B cell (primary cell): ENCODE measurements around the gene VN1R5. TPM values are rescaled to one million over a fixed set of nuclear protein-coding genes. Genes with fewer than 3 reads are reported as not detected.
A peak's percentile ranks its signal among the peaks of the same experiment; 100 is the strongest.

Experiments
- ATAC-seq: fragments of 200-7000 bp; cut with Tn5 transposase; one replicate; pipeline ENCODE4 v1.10.0; 2021; ENCODE audit warnings: low read depth, mild to moderate bottlenecking, moderate number of reproducible peaks, moderate library complexity
- CTCF ChIA-PET: fragments of 350-600 bp; sonication (Branson Sonifier 250); formaldehyde crosslinking; loops from one replicate; lab custom pipeline; 2021; ENCODE audit warnings: antibody characterized with exemption, inconsistent platforms; lab: Charles Lee
- POLR2A ChIA-PET: fragments of 350-600 bp; sonication (Branson Sonifier 250); formaldehyde crosslinking; loops from one replicate; lab custom pipeline; 2021; ENCODE audit warnings: antibody characterized with exemption; lab: Charles Lee
- DNase-seq: peaks from one replicate; pipeline ENCODE4 v3.0.0; 2013
- H2AFZ ChIP-seq: 2 replicates; pipeline ENCODE4 v1.6.1; 2012; ENCODE audit warnings: mild to moderate bottlenecking, low read depth, low read length; ENCODE audit not compliant: insufficient read depth, poor library complexity, severe bottlenecking
- H3K27ac ChIP-seq, 2 donors: 1 replicate in 1 of 2; 2 replicates in 1 of 2; pipeline ENCODE4 v1.5.1; 2012 to 2013; ENCODE audit warnings: low read length in 2 of 2, mild to moderate bottlenecking in 2 of 2, moderate library complexity in 1 of 2
- H3K27me3 ChIP-seq, 4 experiments: fragments of 200-600 bp in 1 of 4; sonication (generic) in 1 of 4; replicated peaks in 1 of 4; 1 replicate in 2 of 4; 2 replicates in 2 of 4; pipeline versions ENCODE4 v1.6.1 to v1.7.0; 2013 to 2016; ENCODE audit warnings: low read length in 3 of 4, mild to moderate bottlenecking in 2 of 4, mixed read lengths in 1 of 4, moderate library complexity in 1 of 4; ENCODE audit not compliant: insufficient read depth in 4 of 4, control insufficient read depth in 3 of 4; ENCODE audit errors: control extremely low read depth in 1 of 4
- H3K36me3 ChIP-seq, 2 experiments: replicated peaks in 1 of 2; 1 replicate in 1 of 2; 2 replicates in 1 of 2; pipeline versions ENCODE4 v1.6.1 to v1.7.1; 2013; ENCODE audit warnings: low read length in 1 of 2; ENCODE audit not compliant: insufficient read depth in 2 of 2, control insufficient read depth in 1 of 2; ENCODE audit errors: control extremely low read depth in 1 of 2, extremely low read depth in 1 of 2
- H3K4me1 ChIP-seq, 2 donors: fragments of 200-600 bp in 1 of 2; sonication (generic) in 1 of 2; 1 replicate in 1 of 2; 2 replicates in 1 of 2; pipeline versions ENCODE4 v1.5.1 to v1.6.1; 2013 to 2017; ENCODE audit warnings: low read length in 2 of 2; ENCODE audit not compliant: control insufficient read depth in 2 of 2, insufficient read depth in 2 of 2
- H3K4me2 ChIP-seq: replicated peaks from 2 replicates; pipeline ENCODE3; 2012; ENCODE audit warnings: mild to moderate bottlenecking, low read depth, low read length; ENCODE audit not compliant: poor library complexity, severe bottlenecking
- H3K4me3 ChIP-seq, 5 experiments: fragments of 200-600 bp in 1 of 5; sonication (generic) in 1 of 5; 1 replicate in 3 of 5; 2 replicates in 2 of 5; pipeline versions ENCODE4 v1.5.1 to v1.7.0; 2011 to 2016; ENCODE audit warnings: low read length in 4 of 5, mild to moderate bottlenecking in 4 of 5, low read depth in 2 of 5, control low read depth in 1 of 5, moderate library complexity in 1 of 5; ENCODE audit not compliant: insufficient read depth in 1 of 5; ENCODE audit errors: control extremely low read depth in 1 of 5, extremely low read depth in 1 of 5
- H3K79me2 ChIP-seq: fragments of 200-600 bp; sonication (generic); one replicate; pipeline ENCODE4 v1.6.0; 2016; ENCODE audit warnings: low read length; ENCODE audit not compliant: control insufficient read depth, insufficient read depth
- H3K9ac ChIP-seq: fragments of 200-600 bp; sonication (generic); 2 replicates; pipeline ENCODE4 v1.6.1; 2017; ENCODE audit warnings: mild to moderate bottlenecking, low read length, moderate library complexity
- H3K9me3 ChIP-seq, 3 donors: one replicate each; pipeline versions ENCODE4 v1.6.1 to v1.7.1; 2013; ENCODE audit warnings: low read length in 2 of 3; ENCODE audit not compliant: control insufficient read depth in 2 of 3, insufficient read depth in 1 of 3; ENCODE audit errors: control extremely low read depth in 1 of 3
- H4K20me1 ChIP-seq: 2 replicates; pipeline ENCODE4 v1.6.0; 2012; ENCODE audit warnings: mild to moderate bottlenecking, low read length; ENCODE audit not compliant: insufficient read depth, control insufficient read depth, poor library complexity, severe bottlenecking
- H3K27ac Mint-ChIP-seq: one replicate; pipeline ENCODE4 v1.8.0; 2021; ENCODE audit warnings: mixed read lengths
- H3K27me3 Mint-ChIP-seq: one replicate; pipeline ENCODE4 v1.8.0; 2021; ENCODE audit warnings: mixed read lengths
- H3K4me1 Mint-ChIP-seq: one replicate; pipeline ENCODE4 v1.8.0; 2021; ENCODE audit warnings: mixed read lengths
- H3K4me3 Mint-ChIP-seq: one replicate; pipeline ENCODE4 v1.8.0; 2021; ENCODE audit warnings: mixed read lengths
- H3K9me3 Mint-ChIP-seq: one replicate; pipeline ENCODE4 v1.8.0; 2022; ENCODE audit warnings: mixed read lengths; ENCODE audit not compliant: insufficient read depth
- EZH2 ChIP-seq: IDR thresholded peaks from 2 replicates; pipeline ENCODE4 v1.6.1; 2012; ENCODE audit warnings: borderline replicate concordance, low read depth, mild to moderate bottlenecking, moderate library complexity, low read length; ENCODE audit not compliant: insufficient read depth, poor library complexity, severe bottlenecking
- WGBS: methylation state at CpG from one replicate; pipeline ENCODE4 v1.1.5; 2013; ENCODE audit warnings: missing lambda C conversion rate; ENCODE audit not compliant: insufficient coverage; 5-methylcytosine and 5-hydroxymethylcytosine counted together
- intact Hi-C: fragments of 100-400 bp; cut with micrococcal nuclease; formaldehyde crosslinking; loops from one replicate; pipeline ENCODE4 v1.10.0; 2022
- polyA plus RNA-seq: library from polyadenylated mRNA; depleted of rRNA; stranded (reverse); fragments of >200 nt; gene quantifications from 2 replicates; pipeline ENCODE4 v1.2.3, GENCODE V29; 2012
- total RNA-seq, 2 donors: library from RNA; stranded (reverse); fragments of 120-200 nt in 1 of 2; gene quantifications; 1 replicate in 1 of 2; 2 replicates in 1 of 2; pipeline versions ENCODE4 v1.2.3 to v1.2.4, GENCODE V29; 2013 to 2022
- TF ChIP-seq, protein P1 (sequence below): fragments of 200-600 bp; IDR thresholded peaks from one replicate; pipeline ENCODE4 v1.8.0; 2022; ENCODE audit warnings: antibody characterized with exemption, mild to moderate bottlenecking

The VN1R5 gene
- total and polyA plus RNA-seq, 2 donors (not counting 1 experiment from before 2014, with no cell fraction given) = not detected

DNA sequence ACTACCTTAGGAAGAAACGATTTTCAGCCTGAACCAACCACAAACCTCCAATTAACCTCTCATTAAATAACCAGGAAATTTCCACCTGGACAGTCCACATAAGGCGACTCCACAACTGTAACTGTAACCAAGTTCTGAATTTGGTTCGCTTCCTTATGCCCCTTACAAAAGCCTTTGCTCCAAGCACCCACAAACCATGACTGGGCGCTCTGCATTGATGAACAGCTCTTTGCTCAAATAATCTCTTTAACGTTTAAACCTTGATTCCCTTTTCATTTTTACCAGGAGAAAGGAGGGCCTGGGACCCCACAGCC lies 45.9 kb upstream of the VN1R5 start:
- TF ChIP-seq, protein P1, sequence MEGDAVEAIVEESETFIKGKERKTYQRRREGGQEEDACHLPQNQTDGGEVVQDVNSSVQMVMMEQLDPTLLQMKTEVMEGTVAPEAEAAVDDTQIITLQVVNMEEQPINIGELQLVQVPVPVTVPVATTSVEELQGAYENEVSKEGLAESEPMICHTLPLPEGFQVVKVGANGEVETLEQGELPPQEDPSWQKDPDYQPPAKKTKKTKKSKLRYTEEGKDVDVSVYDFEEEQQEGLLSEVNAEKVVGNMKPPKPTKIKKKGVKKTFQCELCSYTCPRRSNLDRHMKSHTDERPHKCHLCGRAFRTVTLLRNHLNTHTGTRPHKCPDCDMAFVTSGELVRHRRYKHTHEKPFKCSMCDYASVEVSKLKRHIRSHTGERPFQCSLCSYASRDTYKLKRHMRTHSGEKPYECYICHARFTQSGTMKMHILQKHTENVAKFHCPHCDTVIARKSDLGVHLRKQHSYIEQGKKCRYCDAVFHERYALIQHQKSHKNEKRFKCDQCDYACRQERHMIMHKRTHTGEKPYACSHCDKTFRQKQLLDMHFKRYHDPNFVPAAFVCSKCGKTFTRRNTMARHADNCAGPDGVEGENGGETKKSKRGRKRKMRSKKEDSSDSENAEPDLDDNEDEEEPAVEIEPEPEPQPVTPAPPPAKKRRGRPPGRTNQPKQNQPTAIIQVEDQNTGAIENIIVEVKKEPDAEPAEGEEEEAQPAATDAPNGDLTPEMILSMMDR = no peak
- no peak for TF ChIP-seq EZH2
- peaks cover 38 to 41% of the 10 kb centered on the region in 2 donors for H3K4me1 ChIP-seq
- H3K4me3 ChIP-seq = peak overlapping the region; percentile 72 to 91 (median 79)
- DNase-seq (no peak), ATAC-seq (no peak)
- H3K27me3 ChIP-seq = no peaks in the 10 kb centered on the region
- H3K79me2 ChIP-seq = peaks cover 58% of the 10 kb centered on the region
- H3K9me3 Mint-ChIP-seq = no peaks in the 10 kb centered on the region
- peaks cover 3 to 7% of the 10 kb centered on the region in 2 experiments for H3K36me3 ChIP-seq
- peak overlapping the region; percentile 85 to 87 for H3K27ac ChIP-seq
- peak overlapping the region; percentile 75 for H3K4me2 ChIP-seq
- 3% methylated on average over 5 of the region's 5 CpGs for WGBS
- peaks cover 42% of the 10 kb centered on the region for H4K20me1 ChIP-seq
- intact Hi-C loops = loop anchor here (2.0 to 5.0 kb wide), 6 partner anchors 37 to 643 kb away; partner anchors contain the start of genes CNST, TFB2M, ZNF124 and ZNF496
- POLR2A ChIA-PET = interaction anchor here (0.5 to 1.4 kb wide), 2 partner anchors 131 to 256 kb away, joined by 5 read pairs; partner anchors contain the start of gene ZNF670
- H2AFZ ChIP-seq = peak overlapping the region; percentile 35
- H3K4me1 Mint-ChIP-seq = peaks cover 60% of the 10 kb centered on the region
- CTCF ChIA-PET = interaction anchor here (0.9 to 1.0 kb wide), 2 partner anchors 106 to 163 kb away, joined by 3 read pairs; partner anchors contain the start of gene ZNF669
- H3K27me3 Mint-ChIP-seq = no peaks in the 10 kb centered on the region
- peak overlapping the region; percentile 96 for H3K27ac Mint-ChIP-seq
- H3K9me3 ChIP-seq = no peaks in the 10 kb centered on the region
- H3K9ac ChIP-seq = peak overlapping the region; percentile 74
- H3K4me3 Mint-ChIP-seq = peak overlapping the region; percentile 95
